ENCODE results near the gene ATP2C2. TPM values are rescaled to one million over a fixed set of nuclear protein-coding genes. Genes with fewer than 3 reads are reported as not detected.

Gene ATP2C2
- total RNA-seq, 1 donor from 2014 or later = not detected

DNA sequence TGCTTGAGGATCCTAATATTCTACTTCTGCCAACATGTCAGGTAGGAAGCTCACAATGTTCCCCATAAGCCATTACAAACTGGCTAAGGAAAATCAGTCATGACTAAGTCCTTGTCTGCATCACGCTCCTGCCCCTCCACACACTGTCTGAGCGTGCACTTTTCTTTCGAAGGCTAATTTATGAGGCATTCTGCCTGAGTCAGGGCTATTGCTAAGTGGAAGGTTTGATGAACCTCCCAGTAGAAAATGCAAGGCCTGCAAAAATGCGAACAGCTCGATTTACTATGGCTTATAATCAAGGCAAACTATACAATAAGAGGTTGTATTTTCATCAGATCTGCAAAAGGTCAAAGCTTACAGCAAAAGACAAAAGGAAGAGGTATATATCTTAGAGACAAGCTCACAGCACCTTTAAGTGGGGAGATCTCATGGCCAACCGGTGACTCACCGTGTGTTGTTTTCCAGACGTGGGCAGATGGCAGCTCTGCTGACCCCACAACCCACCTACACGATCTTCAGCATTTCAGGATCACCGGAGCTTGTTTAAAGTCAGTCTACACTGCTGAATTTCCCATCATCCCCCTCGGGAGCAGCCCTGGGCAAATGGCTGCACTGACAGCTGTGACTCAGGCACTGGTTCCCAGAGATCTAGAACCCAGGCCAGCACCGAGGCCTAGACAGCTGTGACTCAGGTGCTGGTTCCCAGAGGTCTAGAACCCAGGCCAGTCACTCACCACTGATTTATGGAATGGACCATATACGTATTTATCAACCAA lies 110.0 kb downstream of the ATP2C2 start:
- Mint-ChIP-seq H3K36me3 (ENCODE audit: low read depth) (peaks cover 23% of the 10 kb centered on the region), H3K27ac (ENCODE audit: unreplicated experiment) (no peak overlapping the region), H3K27me3 (ENCODE audit: low read depth) (no peaks in the 10 kb centered on the region), H3K4me1 (ENCODE audit: low read depth) (peaks cover 15% of the 10 kb centered on the region), H3K4me3 (ENCODE audit: unreplicated experiment) (no peak overlapping the region), H3K9me3 (ENCODE audit: low read depth) (no peaks in the 10 kb centered on the region)
- TF ChIP-seq CTCF (IDR thresholded peaks at IDR 0.05) = no peak
- DNase-seq (ENCODE audit: low spot score) = no peak

GRCh38 chr16:84479716-84480450 lies 111.5 kb downstream of the ATP2C2 start:
- H3K4me3 Mint-ChIP-seq (ENCODE audit: unreplicated experiment) = no peak overlapping the region
- H3K27ac Mint-ChIP-seq (ENCODE audit: unreplicated experiment) = no peak overlapping the region
- peaks cover 17% of the 10 kb centered on the region for H3K36me3 Mint-ChIP-seq (ENCODE audit: low read depth)
- TF ChIP-seq CTCF (IDR thresholded peaks at IDR 0.05) = no peak
- no peaks in the 10 kb centered on the region for H3K9me3 Mint-ChIP-seq (ENCODE audit: low read depth)
- H3K4me1 Mint-ChIP-seq (ENCODE audit: low read depth) = peaks cover 18% of the 10 kb centered on the region
- no peaks in the 10 kb centered on the region for H3K27me3 Mint-ChIP-seq (ENCODE audit: low read depth)
- DNase-seq (ENCODE audit: low spot score) = no peak

DNA sequence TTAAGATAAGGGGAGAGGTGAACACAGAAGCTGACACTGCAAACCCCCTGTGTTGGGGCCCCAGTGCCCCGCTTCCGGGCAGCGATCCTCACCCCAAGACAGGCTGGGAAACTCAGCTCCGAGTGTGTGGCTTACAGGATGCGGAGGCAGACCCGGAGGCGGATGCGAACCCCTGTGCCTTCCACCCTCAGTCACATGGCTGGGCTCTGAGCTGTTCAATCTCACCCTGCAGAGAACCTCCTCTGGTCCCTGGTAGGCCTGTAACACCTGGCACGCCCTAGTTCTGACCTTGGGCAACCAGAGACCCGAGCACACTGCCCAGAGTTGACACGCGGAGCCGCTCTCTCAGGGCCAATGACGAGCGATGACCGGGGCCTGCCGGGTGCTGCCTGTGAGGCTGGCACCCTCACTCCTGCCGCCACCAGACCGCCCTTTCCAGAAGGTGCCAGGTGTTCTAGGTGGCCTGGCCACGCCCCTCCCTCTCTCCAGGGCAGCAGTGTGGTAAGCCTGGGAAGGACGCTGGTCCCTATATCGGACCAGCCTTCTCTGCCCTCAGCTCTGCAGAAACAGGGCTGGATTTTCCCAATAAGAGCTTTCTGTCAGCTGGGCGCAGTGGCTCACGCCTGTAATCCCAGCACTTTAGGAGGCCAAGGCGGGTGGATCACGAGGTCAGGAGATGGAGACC lies 112.9 kb downstream of the ATP2C2 start:
- no peak for DNase-seq (ENCODE audit: low spot score)
- H3K9me3 Mint-ChIP-seq (ENCODE audit: low read depth) = no peaks in the 10 kb centered on the region
- H3K36me3 Mint-ChIP-seq (ENCODE audit: low read depth) = peaks cover 12% of the 10 kb centered on the region
- H3K4me3 Mint-ChIP-seq (ENCODE audit: unreplicated experiment) = no peak overlapping the region
- no peak overlapping the region for H3K27ac Mint-ChIP-seq (ENCODE audit: unreplicated experiment)
- H3K4me1 Mint-ChIP-seq (ENCODE audit: low read depth) = peaks cover 18% of the 10 kb centered on the region
- H3K27me3 Mint-ChIP-seq (ENCODE audit: low read depth) = no peaks in the 10 kb centered on the region
- no peak for TF ChIP-seq CTCF (IDR thresholded peaks at IDR 0.05)

DNA sequence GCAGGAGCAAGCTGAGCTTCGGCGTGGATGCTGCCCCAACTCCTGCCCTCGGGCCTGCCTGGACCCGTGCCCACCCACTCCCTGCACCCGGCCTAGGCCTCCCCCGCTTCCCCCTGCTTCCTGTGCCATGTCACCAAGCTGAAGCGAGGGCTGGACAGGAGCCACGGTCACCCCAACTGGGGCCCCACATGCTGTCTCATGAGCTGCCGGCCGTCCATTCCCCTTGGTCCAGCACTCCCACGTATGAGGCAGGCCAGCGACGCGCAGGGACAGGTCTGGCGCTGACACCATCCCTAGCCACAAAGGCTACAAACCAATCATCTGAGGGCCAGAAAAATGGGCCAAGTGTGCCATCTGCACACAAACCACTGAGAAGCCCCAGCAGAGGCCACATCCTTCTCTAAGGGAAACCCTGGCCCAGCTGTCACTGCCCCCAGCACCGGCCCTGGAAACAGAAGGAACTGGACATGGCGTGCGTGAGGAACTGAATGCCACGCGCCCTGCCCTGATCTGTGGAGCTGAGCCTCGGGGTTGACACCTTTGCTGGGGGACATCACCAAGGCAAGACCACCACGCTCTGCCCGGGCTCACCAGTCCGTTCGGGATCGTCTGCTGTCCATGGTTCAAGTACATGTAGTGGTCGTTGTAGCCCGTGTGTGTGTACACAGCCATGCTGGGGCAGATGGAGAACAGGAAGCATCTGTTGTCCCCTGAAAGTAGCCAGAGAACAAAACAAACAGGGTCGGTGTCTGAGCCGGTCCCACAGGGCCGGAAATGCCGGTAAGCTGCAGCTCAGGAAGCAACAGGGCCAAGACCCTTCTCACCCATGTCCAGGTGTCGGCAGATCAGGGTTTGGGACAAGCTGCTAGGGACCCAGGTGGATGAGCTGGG lies 113.9 kb downstream of the ATP2C2 start:
- peaks cover 16% of the 10 kb centered on the region for H3K36me3 Mint-ChIP-seq (ENCODE audit: low read depth)
- DNase-seq (ENCODE audit: low spot score) = peak; percentile 88
- peaks cover 18% of the 10 kb centered on the region for H3K4me1 Mint-ChIP-seq (ENCODE audit: low read depth)
- H3K4me3 Mint-ChIP-seq (ENCODE audit: unreplicated experiment) = no peak overlapping the region
- H3K27me3 Mint-ChIP-seq (ENCODE audit: low read depth) = no peaks in the 10 kb centered on the region
- H3K9me3 Mint-ChIP-seq (ENCODE audit: low read depth) = no peaks in the 10 kb centered on the region
- TF ChIP-seq CTCF (IDR thresholded peaks at IDR 0.05) = no peak
- no peak overlapping the region for H3K27ac Mint-ChIP-seq (ENCODE audit: unreplicated experiment)
